ENCODE data around the gene PXT1. TPM values are rescaled to one million over a fixed set of nuclear protein-coding genes. Genes with fewer than 3 reads are reported as not detected.

Gene PXT1
- polyA plus RNA-seq, 1 donor (not counting 4 experiments of a cell fraction or from before 2014, with no cell fraction given): 0.08 TPM

DNA sequence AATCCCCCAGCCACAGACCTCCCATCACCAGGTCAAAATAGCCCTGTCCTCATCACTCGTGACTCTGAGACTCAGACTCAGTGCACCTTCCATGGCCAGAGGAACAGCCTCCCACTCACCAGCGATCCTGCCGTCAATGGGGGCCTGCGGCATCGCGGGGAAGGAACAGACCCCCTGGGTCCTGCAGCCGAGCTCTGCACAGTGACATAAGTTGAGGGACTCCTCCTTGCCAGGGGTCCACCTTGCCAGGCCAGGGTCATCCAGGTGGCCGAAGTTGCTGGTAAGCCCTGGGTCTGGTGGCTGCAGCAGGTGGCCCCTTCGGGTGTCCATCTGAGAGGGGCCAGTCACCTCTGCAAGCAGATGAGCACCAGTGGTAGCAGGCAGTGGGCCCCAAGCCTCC, 71.4 kb downstream of the PXT1 start:
- Histone ChIP-seq H3K27ac (ENCODE audit: control insufficient read depth, insufficient read depth, low read length) (no peak overlapping the region), H3K9me3 (ENCODE audit: control insufficient read depth, low read depth, low read length) (no peaks in the 10 kb centered on the region), H3K4me1 (ENCODE audit: control insufficient read depth, extremely low read depth, insufficient read depth, low read length) (peaks cover 8% of the 10 kb centered on the region), H3K9me1 (ENCODE audit: control insufficient read depth, extremely low read depth, insufficient read depth, low read length) (no peaks in the 10 kb centered on the region), H3K4me3 (ENCODE audit: control insufficient read depth in 2 of 3, extremely low read depth in 1 of 3, insufficient read depth in 2 of 3, low read depth in 1 of 3, low read length in 3 of 3) (no peak overlapping the region), H3K36me3 (ENCODE audit: control insufficient read depth in 2 of 2, extremely low read depth in 1 of 2, insufficient read depth in 2 of 2, low read length in 2 of 2) (no peaks in the 10 kb centered on the region), H3K4me2 (ENCODE audit: control insufficient read depth, extremely low read depth, insufficient read depth, low read depth, low read length) (no peak overlapping the region), H2AFZ (ENCODE audit: control insufficient read depth, low read length) (no peak overlapping the region), H3K9ac (ENCODE audit: control insufficient read depth, extremely low read depth, insufficient read depth, low read length) (no peak overlapping the region), H4K20me1 (ENCODE audit: control insufficient read depth, extremely low read depth, insufficient read depth, low read length) (peaks cover 2% of the 10 kb centered on the region), H3K79me2 (ENCODE audit: control insufficient read depth, insufficient read depth, low read length) (no peaks in the 10 kb centered on the region), H3K27me3 (ENCODE audit: control insufficient read depth, extremely low read depth, insufficient read depth, low read length) (peaks cover 8% of the 10 kb centered on the region)
- DNase-seq (ENCODE audit: low read depth, low spot score) (no peak), FAIRE-seq (no peak)
- TF ChIP-seq, protein P1, sequence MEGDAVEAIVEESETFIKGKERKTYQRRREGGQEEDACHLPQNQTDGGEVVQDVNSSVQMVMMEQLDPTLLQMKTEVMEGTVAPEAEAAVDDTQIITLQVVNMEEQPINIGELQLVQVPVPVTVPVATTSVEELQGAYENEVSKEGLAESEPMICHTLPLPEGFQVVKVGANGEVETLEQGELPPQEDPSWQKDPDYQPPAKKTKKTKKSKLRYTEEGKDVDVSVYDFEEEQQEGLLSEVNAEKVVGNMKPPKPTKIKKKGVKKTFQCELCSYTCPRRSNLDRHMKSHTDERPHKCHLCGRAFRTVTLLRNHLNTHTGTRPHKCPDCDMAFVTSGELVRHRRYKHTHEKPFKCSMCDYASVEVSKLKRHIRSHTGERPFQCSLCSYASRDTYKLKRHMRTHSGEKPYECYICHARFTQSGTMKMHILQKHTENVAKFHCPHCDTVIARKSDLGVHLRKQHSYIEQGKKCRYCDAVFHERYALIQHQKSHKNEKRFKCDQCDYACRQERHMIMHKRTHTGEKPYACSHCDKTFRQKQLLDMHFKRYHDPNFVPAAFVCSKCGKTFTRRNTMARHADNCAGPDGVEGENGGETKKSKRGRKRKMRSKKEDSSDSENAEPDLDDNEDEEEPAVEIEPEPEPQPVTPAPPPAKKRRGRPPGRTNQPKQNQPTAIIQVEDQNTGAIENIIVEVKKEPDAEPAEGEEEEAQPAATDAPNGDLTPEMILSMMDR (optimal IDR thresholded peaks at IDR 0.05 in 1 of 3, IDR thresholded peaks at IDR 0.05 in 1 of 3, conservative IDR thresholded peaks at IDR 0.05 in 1 of 3; ENCODE audit: extremely low read depth in 1 of 3, insufficient read depth in 2 of 3, low read length in 3 of 3): no peak
- no peak for TF ChIP-seq EZH2 (IDR thresholded peaks at IDR 0.05; ENCODE audit: low read length)
- dilution Hi-C loops (cut with MboI; ENCODE audit: extremely low pct_ligation_motif_present, low sequenced_read_pairs): no loop called here

DNA sequence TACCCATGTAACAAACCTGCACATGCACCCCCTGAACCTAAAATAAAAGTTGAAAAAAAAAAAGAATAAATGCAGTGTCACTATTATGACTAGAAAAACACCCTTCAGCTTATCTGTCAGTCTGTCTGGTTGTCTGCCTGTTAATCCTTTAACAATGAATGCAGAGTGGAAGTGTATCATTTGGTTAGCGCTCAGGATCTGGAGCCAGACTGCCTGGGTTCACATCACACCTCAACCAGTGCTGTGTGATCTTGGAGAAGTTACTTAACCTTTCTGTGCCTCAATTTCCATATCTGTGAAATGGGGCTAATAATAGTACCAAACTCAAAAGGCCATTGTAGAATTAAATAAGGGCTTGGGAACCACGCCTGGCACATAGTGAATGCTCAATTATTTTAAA, 72.0 kb downstream of the PXT1 start:
- Histone ChIP-seq H4K20me1 (ENCODE audit: control insufficient read depth, extremely low read depth, insufficient read depth, low read length) (peaks cover 2% of the 10 kb centered on the region), H3K27ac (ENCODE audit: control insufficient read depth, insufficient read depth, low read length) (no peak overlapping the region), H3K9me3 (ENCODE audit: control insufficient read depth, low read depth, low read length) (no peaks in the 10 kb centered on the region), H3K9me1 (ENCODE audit: control insufficient read depth, extremely low read depth, insufficient read depth, low read length) (no peaks in the 10 kb centered on the region), H3K4me3 (ENCODE audit: control insufficient read depth in 2 of 3, extremely low read depth in 1 of 3, insufficient read depth in 2 of 3, low read depth in 1 of 3, low read length in 3 of 3) (no peak overlapping the region), H3K4me2 (ENCODE audit: control insufficient read depth, extremely low read depth, insufficient read depth, low read depth, low read length) (no peak overlapping the region), H3K36me3 (ENCODE audit: control insufficient read depth in 2 of 2, extremely low read depth in 1 of 2, insufficient read depth in 2 of 2, low read length in 2 of 2) (no peaks in the 10 kb centered on the region), H3K27me3 (ENCODE audit: control insufficient read depth, extremely low read depth, insufficient read depth, low read length) (peaks cover 8% of the 10 kb centered on the region), H3K4me1 (ENCODE audit: control insufficient read depth, extremely low read depth, insufficient read depth, low read length) (peaks cover 8% of the 10 kb centered on the region), H3K79me2 (ENCODE audit: control insufficient read depth, insufficient read depth, low read length) (no peaks in the 10 kb centered on the region), H2AFZ (ENCODE audit: control insufficient read depth, low read length) (no peak overlapping the region), H3K9ac (ENCODE audit: control insufficient read depth, extremely low read depth, insufficient read depth, low read length) (no peak overlapping the region)
- no peak for FAIRE-seq
- dilution Hi-C loops (cut with MboI; ENCODE audit: extremely low pct_ligation_motif_present, low sequenced_read_pairs): no loop called here
- no peak for DNase-seq (ENCODE audit: low read depth, low spot score)
- TF ChIP-seq, protein P1 (optimal IDR thresholded peaks at IDR 0.05 in 1 of 3, IDR thresholded peaks at IDR 0.05 in 1 of 3, conservative IDR thresholded peaks at IDR 0.05 in 1 of 3; ENCODE audit: extremely low read depth in 1 of 3, insufficient read depth in 2 of 3, low read length in 3 of 3): no peak
- TF ChIP-seq EZH2 (IDR thresholded peaks at IDR 0.05; ENCODE audit: low read length): no peak

Data from keratinocyte (primary cell).